GM11168 (cell line): ENCODE results near the gene CELF4.

Experiments used
- in situ Hi-C: fragments of 300-500 bp; cut with MboI; formaldehyde crosslinking; loops from one replicate; pipeline ENCODE4 v1.12.0; 2022; ENCODE audit warnings: low sequenced_read_pairs; ENCODE audit not compliant: unreplicated experiment

CELF4 gene

DNA sequence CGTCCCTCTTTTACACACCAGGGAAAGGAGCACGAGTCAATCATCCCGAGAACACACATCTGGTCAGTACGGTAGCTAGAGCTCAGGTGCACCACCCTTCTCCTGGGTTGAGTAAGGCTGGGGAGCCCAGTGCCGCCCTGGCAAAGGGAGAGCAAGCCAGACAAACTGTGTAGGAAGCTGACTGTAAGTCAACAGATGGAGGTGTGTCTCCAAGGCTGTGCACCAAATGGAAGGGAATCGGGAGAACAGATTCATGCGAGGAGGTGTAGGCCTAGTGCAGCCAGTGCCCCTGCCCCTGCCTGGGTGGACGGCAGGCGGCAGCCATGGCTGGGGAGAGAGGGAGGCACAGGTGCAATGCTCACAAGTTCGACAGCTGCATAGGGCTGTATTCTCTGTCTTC lies 65.7 kb downstream of the CELF4 start:
- in situ Hi-C loops: loop anchor here (25.0 kb wide), 1 partner anchor 563 kb away; no protein-coding TSS in a partner anchor

- in situ Hi-C loops: loop anchor here (25.0 kb wide), 1 partner anchor 562 kb away; no protein-coding TSS in a partner anchor
Measured at GRCh38 chr18:37499044-37499443, 66.6 kb downstream of the CELF4 start.

- in situ Hi-C loops: loop anchor here (25.0 kb wide), 1 partner anchor 561 kb away; no protein-coding TSS in a partner anchor
Measured at GRCh38 chr18:37497853-37498518, 67.6 kb downstream of the CELF4 start.

DNA sequence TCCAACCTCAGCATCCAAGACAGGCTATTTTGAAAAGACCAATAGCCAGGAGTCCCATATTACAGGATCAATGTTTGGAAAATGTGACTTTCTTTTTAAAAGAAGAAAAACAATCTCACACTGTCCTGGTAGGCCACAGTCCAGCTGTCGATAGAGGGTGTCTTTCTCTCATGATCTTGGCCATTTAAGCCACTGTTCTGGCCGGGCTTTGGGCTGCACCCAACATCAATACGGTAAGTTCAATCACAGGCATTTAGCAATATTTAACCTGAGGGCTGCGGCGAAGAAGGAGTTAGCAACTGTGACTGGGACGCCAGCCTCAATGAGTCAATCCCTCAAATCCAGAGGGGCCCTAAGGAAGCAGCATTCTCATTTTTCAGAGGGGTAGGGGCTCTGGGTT lies 69.0 kb downstream of the CELF4 start:
- in situ Hi-C loops: loop anchor here (25.0 kb wide), 1 partner anchor 559 kb away; no protein-coding TSS in a partner anchor

DNA sequence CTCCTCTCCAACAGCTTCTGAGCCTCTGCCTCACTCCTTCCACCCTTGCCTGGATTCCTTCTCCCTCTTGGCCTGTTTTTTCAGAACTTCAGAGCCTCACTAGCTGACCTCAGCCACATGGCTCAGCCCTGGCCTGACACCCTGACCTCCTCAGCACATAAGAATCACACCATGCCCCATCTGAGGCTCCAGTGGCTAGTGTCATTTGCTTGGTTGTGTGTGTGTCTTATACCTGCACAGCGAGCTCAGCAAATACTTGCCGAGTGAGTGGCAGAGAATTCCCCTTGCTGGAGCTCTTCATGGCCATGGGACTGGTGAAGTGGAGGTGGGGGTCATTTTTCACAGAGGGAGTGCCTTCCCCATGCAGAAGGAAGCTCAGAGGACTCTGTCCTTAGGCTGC lies 70.2 kb downstream of the CELF4 start:
- in situ Hi-C loops: loop anchor here (25.0 kb wide), 1 partner anchor 558 kb away; no protein-coding TSS in a partner anchor

- in situ Hi-C loops: loop anchor here (25.0 kb wide), 1 partner anchor 557 kb away; no protein-coding TSS in a partner anchor
Measured at GRCh38 chr18:37494406-37494805, 71.2 kb downstream of the CELF4 start.

DNA sequence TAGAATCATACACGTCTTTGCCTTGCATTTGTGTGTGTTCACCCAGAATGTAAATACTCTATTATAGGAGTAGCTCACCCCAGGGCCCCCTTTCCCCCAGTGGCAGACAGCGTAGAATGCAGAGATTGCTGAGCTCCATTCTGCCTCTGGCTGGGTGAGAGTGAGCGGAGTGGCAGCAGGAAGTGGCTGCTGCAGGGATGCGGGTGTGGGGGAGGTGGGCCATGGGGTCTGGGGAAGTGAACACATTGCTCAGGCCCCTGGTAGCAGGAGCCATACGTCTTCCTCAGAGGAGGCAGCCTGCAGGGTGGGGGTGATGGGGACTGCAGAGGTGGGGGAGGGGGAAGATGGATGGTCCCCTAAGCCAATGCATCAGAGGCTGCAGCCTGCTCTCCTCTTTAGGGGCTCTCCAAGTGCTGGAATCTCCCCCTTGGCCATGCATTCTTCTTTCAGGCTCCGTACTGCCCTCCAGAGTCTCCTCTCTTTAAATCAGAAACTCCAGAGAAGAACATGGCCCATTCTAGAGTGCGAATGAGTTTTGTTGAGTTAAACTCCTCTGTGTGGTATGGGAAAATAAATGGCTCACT lies 72.2 kb downstream of the CELF4 start:
- in situ Hi-C loops: loop anchor here (25.0 kb wide), 1 partner anchor 556 kb away; no protein-coding TSS in a partner anchor

DNA sequence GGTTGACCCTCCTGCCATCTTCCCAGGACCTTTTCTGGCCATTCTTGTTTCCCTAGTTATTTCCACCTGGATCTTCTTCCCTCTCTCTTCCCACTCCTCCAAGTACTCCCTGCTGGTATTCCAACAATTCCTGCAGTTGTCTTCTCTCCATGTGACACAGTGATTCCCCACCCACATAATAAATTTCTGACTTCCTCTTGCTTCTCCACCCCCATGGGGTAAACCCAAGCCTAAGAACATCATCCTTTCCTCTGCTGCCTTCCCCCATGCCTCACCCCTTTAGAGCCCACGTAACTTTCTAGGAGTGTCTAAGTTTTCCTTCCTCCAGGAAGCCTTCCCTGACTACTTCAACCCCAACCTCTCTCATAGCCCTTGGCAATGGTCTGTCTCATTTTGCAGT lies 72.6 kb downstream of the CELF4 start:
- in situ Hi-C loops: loop anchor here (25.0 kb wide), 1 partner anchor 556 kb away; no protein-coding TSS in a partner anchor

DNA sequence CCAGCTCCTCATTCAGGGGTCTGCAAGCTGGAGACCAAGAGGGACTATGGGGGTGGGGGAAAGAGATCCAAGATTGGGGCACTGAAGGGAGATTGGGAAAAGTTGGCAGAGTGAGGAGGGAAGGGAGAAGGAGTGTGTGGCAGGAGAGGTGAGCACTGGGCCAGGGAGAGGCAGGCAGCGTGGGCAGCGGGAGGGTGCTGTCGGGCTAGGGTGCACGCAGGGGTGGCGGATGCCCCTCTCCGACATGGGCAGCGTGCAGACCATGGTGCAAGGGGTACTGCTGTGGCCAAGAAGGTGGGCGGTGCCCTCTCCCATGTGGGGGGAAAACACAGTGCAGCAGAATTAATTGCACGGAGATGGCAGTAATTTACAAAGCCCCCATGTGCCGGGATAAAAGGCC lies 74.1 kb downstream of the CELF4 start:
- in situ Hi-C loops: loop anchor here (25.0 kb wide), 1 partner anchor 554 kb away; no protein-coding TSS in a partner anchor

DNA sequence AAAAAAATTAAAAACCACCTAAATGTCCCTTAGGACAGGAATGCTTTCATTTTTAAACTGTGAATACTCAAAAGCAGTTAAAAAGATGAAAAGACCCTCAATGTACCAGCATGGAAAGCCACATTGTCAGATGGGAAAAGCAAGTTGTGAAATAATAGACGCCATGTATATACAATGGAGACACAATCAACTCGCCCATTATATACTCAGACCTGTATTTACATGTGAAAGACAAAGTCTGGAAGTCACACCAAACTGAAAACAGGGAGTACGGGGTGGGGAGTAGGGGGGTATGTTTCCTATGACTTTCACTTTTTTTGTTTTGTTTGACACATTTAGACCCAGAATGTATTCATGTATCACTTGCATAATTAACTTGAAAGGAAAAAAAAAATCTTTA lies 75.6 kb downstream of the CELF4 start:
- in situ Hi-C loops: loop anchor here (25.0 kb wide), 1 partner anchor 553 kb away; no protein-coding TSS in a partner anchor

DNA sequence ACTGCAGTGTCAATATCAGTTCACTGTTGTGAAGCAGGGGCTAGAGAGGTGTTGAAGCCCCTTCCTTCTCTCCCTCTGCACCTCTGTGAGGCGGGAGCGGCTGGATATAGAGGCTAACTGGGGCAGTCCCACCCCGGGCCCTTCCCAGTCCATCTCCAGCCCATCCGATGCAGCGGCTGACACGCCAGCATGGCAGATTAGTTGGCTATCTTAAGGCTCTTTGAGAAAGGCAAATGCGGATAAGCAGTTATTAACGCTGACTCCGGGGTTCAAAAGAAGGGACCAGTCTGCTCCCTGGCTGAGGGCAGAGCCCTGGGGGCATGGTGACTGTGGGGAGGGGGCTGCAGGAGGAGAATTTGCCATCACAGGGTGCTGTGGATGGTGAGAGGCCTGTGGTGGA lies 76.6 kb downstream of the CELF4 start:
- in situ Hi-C loops: loop anchor here (25.0 kb wide), 1 partner anchor 552 kb away; no protein-coding TSS in a partner anchor

GRCh38 chr18:37487400-37487867 lies 78.2 kb downstream of the CELF4 start:
- in situ Hi-C loops: loop anchor here (25.0 kb wide), 1 partner anchor 550 kb away; no protein-coding TSS in a partner anchor

- in situ Hi-C loops: loop anchor here (25.0 kb wide), 1 partner anchor 550 kb away; no protein-coding TSS in a partner anchor
Measured at GRCh38 chr18:37486848-37487247, 78.8 kb downstream of the CELF4 start.

DNA sequence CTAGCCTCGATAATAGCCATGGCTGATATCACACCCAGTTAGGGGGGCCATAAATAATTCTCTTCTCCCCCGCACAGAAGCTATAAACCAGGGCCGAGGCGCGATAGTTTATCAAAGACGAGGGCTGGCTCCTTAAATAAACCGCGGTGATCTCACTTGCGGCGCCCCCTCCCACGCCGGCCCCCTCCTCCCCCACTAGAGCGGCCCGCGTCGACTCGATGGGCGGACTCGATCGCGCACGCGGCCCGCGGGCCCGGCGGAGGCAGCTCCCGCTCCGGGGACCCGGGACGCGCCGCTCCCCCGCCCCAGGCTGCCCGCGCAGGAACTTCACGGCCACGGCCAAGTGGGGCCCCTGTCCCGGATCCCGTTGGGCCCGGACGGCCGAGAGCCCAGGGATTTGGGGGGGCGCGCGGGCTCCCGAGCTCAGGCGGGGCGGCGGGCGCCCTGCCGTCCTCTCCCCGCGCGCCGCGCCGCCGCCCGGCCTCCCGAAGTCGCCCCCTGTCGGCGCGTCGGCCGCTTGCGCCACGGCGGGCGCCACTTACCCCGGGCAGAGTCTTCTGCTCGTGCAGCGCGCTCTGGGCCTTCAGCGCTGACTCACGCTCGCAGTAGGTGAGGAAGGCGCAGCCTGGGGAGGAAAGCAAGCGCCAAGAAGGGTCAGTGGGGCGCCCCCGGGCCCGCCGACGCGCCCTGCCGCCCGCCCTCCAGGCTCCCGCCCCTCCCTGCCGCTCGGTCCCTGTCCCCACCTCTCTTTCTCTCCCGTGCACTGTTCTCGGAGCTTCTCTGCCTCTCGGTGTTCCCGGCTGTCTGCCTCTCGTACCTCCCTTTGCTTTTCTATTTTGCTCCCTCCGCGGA lies 80.4 kb downstream of the CELF4 start:
- in situ Hi-C loops: loop anchor here (25.0 kb wide), 1 partner anchor 548 kb away; no protein-coding TSS in a partner anchor

DNA sequence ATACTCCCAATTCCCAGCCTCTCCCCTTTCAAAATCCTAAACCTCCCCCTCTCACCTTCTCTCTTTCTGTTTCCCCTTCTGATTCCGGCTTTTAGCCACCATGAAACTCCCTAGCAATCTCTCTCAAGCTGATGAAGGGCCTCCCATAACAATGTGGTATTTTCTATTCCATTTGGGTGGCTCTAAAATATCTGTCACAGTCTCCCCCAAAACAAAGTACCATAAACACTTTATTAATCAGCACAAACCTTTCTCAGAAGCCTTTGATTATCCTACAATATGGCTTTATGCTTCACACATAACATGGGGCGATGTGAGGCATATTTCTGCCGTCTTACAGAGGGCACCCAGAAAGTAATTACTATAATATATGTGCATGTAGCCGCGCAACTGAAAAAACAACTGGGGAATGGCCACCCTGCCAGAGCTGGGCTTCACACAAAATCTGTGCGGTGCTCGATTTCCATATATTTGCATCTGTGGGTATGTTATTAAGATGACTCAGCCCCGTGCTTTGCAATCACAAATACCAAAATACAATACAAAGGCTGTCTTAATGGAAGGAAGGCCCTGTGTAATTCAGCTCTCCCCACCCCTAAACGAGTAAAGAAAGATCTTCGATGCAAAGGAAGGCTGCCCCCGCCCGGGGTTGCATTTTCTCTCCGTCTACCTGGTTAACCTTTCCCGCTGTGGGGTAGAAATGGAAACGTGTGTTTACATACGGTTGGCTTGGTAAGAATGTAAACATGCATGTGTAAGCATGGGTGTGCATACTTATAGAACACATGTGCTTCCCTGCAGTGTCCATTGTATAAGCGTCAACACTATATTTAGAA lies 81.4 kb downstream of the CELF4 start:
- in situ Hi-C loops: loop anchor here (25.0 kb wide), 1 partner anchor 547 kb away; no protein-coding TSS in a partner anchor

- in situ Hi-C loops: loop anchor here (25.0 kb wide), 1 partner anchor 546 kb away; no protein-coding TSS in a partner anchor
Measured at GRCh38 chr18:37483221-37483971, 82.2 kb downstream of the CELF4 start.

DNA sequence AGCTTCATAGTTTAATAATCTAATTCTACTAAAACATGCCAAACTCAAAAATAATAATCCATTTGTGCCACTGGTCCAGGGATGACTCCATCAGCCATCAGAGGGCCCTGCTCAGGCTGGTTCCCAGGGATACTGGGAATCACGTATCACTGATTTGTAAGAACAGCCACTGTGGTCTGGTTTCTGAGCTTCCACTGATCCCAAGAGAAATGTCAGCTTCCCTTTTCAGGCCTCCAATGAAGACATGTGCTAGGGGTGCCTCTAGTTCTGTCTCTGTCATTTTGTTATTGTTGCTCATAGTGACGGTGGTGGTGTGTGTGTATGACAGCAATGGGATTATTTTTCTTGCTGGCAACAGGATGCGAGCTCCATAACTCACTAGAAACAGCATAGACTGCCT lies 83.2 kb downstream of the CELF4 start:
- in situ Hi-C loops: loop anchor here (25.0 kb wide), 1 partner anchor 545 kb away; no protein-coding TSS in a partner anchor

- in situ Hi-C loops: loop anchor here (25.0 kb wide), 1 partner anchor 545 kb away; no protein-coding TSS in a partner anchor
Measured at GRCh38 chr18:37482002-37482401, 83.6 kb downstream of the CELF4 start.
